Measurements from ENCODE around the gene GRK5. TPM values are rescaled to one million over a fixed set of nuclear protein-coding genes. Genes with fewer than 3 reads are reported as not detected.

Gene GRK5
- total RNA-seq, 1 experiment from 2014 or later: 1.2 TPM

GRCh38 chr10:119243967-119244366, 36.6 kb downstream of the GRK5 start:
- WGBS (ENCODE audit: extremely low coverage, insufficient read length, low lambda C conversion rate): no CpG with 5 or more reads among the region's 1 CpG
- no peaks in the 10 kb centered on the region for H3K36me3 Mint-ChIP-seq (ENCODE audit: insufficient read depth in 1 of 3, low read depth in 3 of 3)
- Histone ChIP-seq H2AK5ac (ENCODE audit: insufficient read length, low read length) (no peak overlapping the region), H3K23ac (ENCODE audit: insufficient read length, low read depth, low read length) (no peak overlapping the region), H3K27ac (ENCODE audit: insufficient read length, low read depth, low read length) (no peak overlapping the region), H2BK12ac (ENCODE audit: insufficient read length, low read depth, low read length) (no peak overlapping the region), H3K9ac (ENCODE audit: extremely low read depth, insufficient read length, low read length) (no peak overlapping the region), H3K18ac (ENCODE audit: insufficient read length, low read depth, low read length) (no peak overlapping the region), H3K56ac (ENCODE audit: insufficient read length, low read depth, low read length) (no peak overlapping the region), H3K23me2 (ENCODE audit: insufficient read length, low read depth, low read length, poor library complexity, severe bottlenecking) (no peaks in the 10 kb centered on the region), H4K20me1 (ENCODE audit: control insufficient read depth, insufficient read depth, insufficient read length) (no peaks in the 10 kb centered on the region), H2AFZ (ENCODE audit: low read length) (no peak overlapping the region), H2BK120ac (ENCODE audit: low read depth, low read length, poor library complexity, severe bottlenecking) (no peak overlapping the region), H3K27me3 (ENCODE audit: insufficient read depth, low read length) (no peaks in the 10 kb centered on the region), H4K91ac (ENCODE audit: insufficient read length, low read depth, low read length) (no peak overlapping the region), H4K8ac (replicated peaks; ENCODE audit: insufficient read length, low read depth, low read length) (no peak overlapping the region), H3K79me2 (ENCODE audit: insufficient read depth, low read length) (no peaks in the 10 kb centered on the region), H3K14ac (ENCODE audit: insufficient read depth, low read length) (no peak overlapping the region), H3K4me2 (ENCODE audit: insufficient read depth, insufficient read length, low read length) (no peak overlapping the region), H2BK15ac (ENCODE audit: low read depth, low read length) (no peak overlapping the region), H3K4me1 (ENCODE audit: insufficient read depth, low read length) (peaks cover 5% of the 10 kb centered on the region; the same call in 1 of the 2 replicates), H2BK5ac (ENCODE audit: insufficient read length, low read length) (no peak overlapping the region), H3K9me3 (ENCODE audit: control insufficient read depth, low read depth, low read length) (no peaks in the 10 kb centered on the region), H3K4ac (ENCODE audit: low read depth, low read length) (no peak overlapping the region), H4K5ac (ENCODE audit: insufficient read length, low read depth, low read length) (no peak overlapping the region), H3K79me1 (ENCODE audit: insufficient read depth, low read depth, low read length, poor library complexity, severe bottlenecking) (no peaks in the 10 kb centered on the region), H2BK20ac (ENCODE audit: low read depth, low read length, poor library complexity, severe bottlenecking) (no peak overlapping the region), H3T11ph (ENCODE audit: low read length) (no peak overlapping the region)
- no peak for TF ChIP-seq CTCF (conservative IDR thresholded peaks at IDR 0.05)
- H3K4me1 Mint-ChIP-seq: peaks cover 21 to 27% of the 10 kb centered on the region in 2 experiments
- H3K27ac Mint-ChIP-seq: no peak overlapping the region
- H3K27me3 Mint-ChIP-seq (ENCODE audit: low read depth): no peaks in the 10 kb centered on the region; the same call in 1 of the 2 replicates
- H3K4me3 Mint-ChIP-seq: no peak overlapping the region
- peaks cover 0 to 3% of the 10 kb centered on the region in 2 experiments; a peak in 2 of 5 replicates for H3K9me3 Mint-ChIP-seq
- no peak for DNase-seq

All from H9 (cell line).